A549 (cell line): Measurements from ENCODE around the gene NKX2-8. TPM values are rescaled to one million over a fixed set of nuclear protein-coding genes. Genes with fewer than 3 reads are reported as not detected.
A peak's percentile ranks its signal among the peaks of the same experiment; 100 is the strongest.

Source experiments
- ATAC-seq, 2 experiments: fragments of 200-7000 bp in 1 of 2; fragments of >200 bp in 1 of 2; cut with Nextera tagmentation in 1 of 2; cut with Tn5 transposase in 1 of 2; 3 replicates each; pipeline versions ENCODE4 v1.8.0 to v1.9.1; 2018 to 2020; ENCODE audit warnings: mild to moderate bottlenecking in 1 of 2, moderate library complexity in 1 of 2
- CTCF ChIA-PET: fragments of 300-600 bp; sonication (Branson Sonifier 250); formaldehyde crosslinking; extraction: SDS; loops from one replicate; lab custom pipeline; 2021; ENCODE audit warnings: antibody characterized with exemption, inconsistent platforms; lab: Yijun Ruan, JAX
- POLR2A ChIA-PET: fragments of 350-600 bp; formaldehyde crosslinking; extraction: SDS; loops from one replicate; lab custom pipeline; 2021; ENCODE audit warnings: antibody characterized with exemption, inconsistent platforms; lab: Yijun Ruan, JAX
- DNase-seq, 2 experiments: peaks; one replicate each; pipeline versions ENCODE4 v3.0.0 to v3.0.0-alpha.2; 2011 to 2016; ENCODE audit warnings: low read depth in 1 of 2, low spot score in 1 of 2
- FAIRE-seq: peaks from 2 replicates; lab custom pipeline; 2011; peaks lifted over from hg19 to GRCh38; lab: Jason Lieb, UNC
- H3K27ac ChIP-seq, 2 experiments: fragments of >200 bp; sonication (Bioruptor Twin); formaldehyde crosslinking; 3 replicates each; pipeline ENCODE4 v1.5.1; 2016 to 2017
- H3K4me1 ChIP-seq: fragments of >200 bp; sonication (Bioruptor Twin); formaldehyde crosslinking; 3 replicates; pipeline ENCODE4 v1.6.1; 2016
- H3K4me2 ChIP-seq: fragments of >200 bp; sonication (Bioruptor Twin); formaldehyde crosslinking; 3 replicates; pipeline ENCODE4 v1.6.1; 2016
- H3K4me3 ChIP-seq: fragments of >200 bp; sonication (Bioruptor Twin); formaldehyde crosslinking; 3 replicates; pipeline ENCODE4 v1.5.1; 2016
- H3K9me3 ChIP-seq: fragments of >200 bp; sonication (Bioruptor Twin); formaldehyde crosslinking; 3 replicates; pipeline ENCODE4 v1.6.1; 2016
- BCL3 ChIP-seq: fragments of >200 bp; sonication (Bioruptor Twin); formaldehyde crosslinking; IDR thresholded peaks from 3 replicates; pipeline ENCODE4 v1.6.1; 2016
- BHLHE40 ChIP-seq: IDR thresholded peaks from 2 replicates; pipeline ENCODE4 v1.6.1; 2012; ENCODE audit warnings: low read depth, low read length, inconsistent platforms
- CBX2 ChIP-seq: fragments of 200-600 bp; sonication (generic); IDR thresholded peaks from 2 replicates; pipeline ENCODE4 v1.6.1; 2016; ENCODE audit warnings: low read depth, mild to moderate bottlenecking, borderline replicate concordance
- CBX8 ChIP-seq: fragments of 200-600 bp; sonication (generic); IDR thresholded peaks from 2 replicates; pipeline ENCODE4 v1.6.1; 2016
- CEBPB ChIP-seq, 2 experiments: fragments of >200 bp in 1 of 2; sonication (Bioruptor Twin) in 1 of 2; formaldehyde crosslinking in 1 of 2; IDR thresholded peaks; 2 replicates each; pipeline ENCODE4 v1.6.1; 2012 to 2016
- CHD2 ChIP-seq: fragments of 150-350 bp; IDR thresholded peaks from 2 replicates; pipeline ENCODE4 v1.6.1; 2014; ENCODE audit warnings: low read length; ENCODE audit not compliant: partially characterized antibody
- CHD4 ChIP-seq: fragments of 200-600 bp; sonication (generic); IDR thresholded peaks from 2 replicates; pipeline ENCODE4 v1.6.1; 2016; ENCODE audit warnings: antibody characterized with exemption, mild to moderate bottlenecking, borderline replicate concordance
- CTCF ChIP-seq: fragments of >200 bp; sonication (Bioruptor Twin); formaldehyde crosslinking; IDR thresholded peaks from 3 replicates; pipeline ENCODE4 v1.5.1; 2016
- E2F6 ChIP-seq: IDR thresholded peaks from 2 replicates; pipeline ENCODE4 v1.6.1; 2012; ENCODE audit warnings: low read depth, borderline replicate concordance
- EHF ChIP-seq: fragments of 250-450 bp; sonication (Bioruptor Pico); IDR thresholded peaks from 2 replicates; pipeline ENCODE4 v1.5.0; 2020; ENCODE audit warnings: mild to moderate bottlenecking
- ELK1 ChIP-seq: fragments of 150-350 bp; IDR thresholded peaks from 2 replicates; pipeline ENCODE4 v1.6.1; 2014; ENCODE audit warnings: low read depth, mild to moderate bottlenecking, low read length
- EP300 ChIP-seq, 2 experiments: fragments of >200 bp; sonication (Bioruptor Twin); formaldehyde crosslinking; IDR thresholded peaks; 2 replicates in 1 of 2; 3 replicates in 1 of 2; pipeline ENCODE4 v1.6.1; 2016 to 2017
- ESRRA ChIP-seq: fragments of 150-350 bp; IDR thresholded peaks from 2 replicates; pipeline ENCODE4 v1.6.1; 2014; ENCODE audit warnings: mild to moderate bottlenecking, low read length, borderline replicate concordance
- HES2 ChIP-seq: fragments of >200 bp; sonication (Bioruptor Twin); formaldehyde crosslinking; IDR thresholded peaks from 2 replicates; pipeline ENCODE4 v1.6.1; 2016
- HEYL ChIP-seq: fragments of 250-450 bp; sonication (Bioruptor Pico); IDR thresholded peaks from 2 replicates; pipeline ENCODE4 v1.8.0; 2021; ENCODE audit warnings: mild to moderate bottlenecking, moderate library complexity
- HMGXB4 ChIP-seq: fragments of 250-450 bp; sonication (Bioruptor Pico); IDR thresholded peaks from 2 replicates; pipeline ENCODE4 v1.5.0; 2021; ENCODE audit warnings: mild to moderate bottlenecking, moderate library complexity, borderline replicate concordance
- HOXB13 ChIP-seq: fragments of 250-450 bp; sonication (Bioruptor Pico); IDR thresholded peaks from 2 replicates; pipeline ENCODE4 v1.5.0; 2020; ENCODE audit warnings: low read depth, mild to moderate bottlenecking, moderate library complexity
- JUNB ChIP-seq: fragments of >200 bp; sonication (Bioruptor Twin); formaldehyde crosslinking; IDR thresholded peaks from 2 replicates; pipeline ENCODE4 v1.6.1; 2016
- KDM1A ChIP-seq: fragments of 200-600 bp; sonication (generic); IDR thresholded peaks from 2 replicates; pipeline ENCODE4 v1.6.1; 2016; ENCODE audit warnings: low read depth, mild to moderate bottlenecking
- NFE2L2 ChIP-seq: fragments of 150-350 bp; conservative IDR thresholded peaks from 2 replicates; pipeline ENCODE4 v1.6.1; 2014; ENCODE audit warnings: low read length
- NR3C1 ChIP-seq: fragments of >200 bp; sonication (Bioruptor Twin); formaldehyde crosslinking; IDR thresholded peaks from 3 replicates; pipeline ENCODE4 v1.6.1; 2017
- POLR2A ChIP-seq: IDR thresholded peaks from 2 replicates; pipeline ENCODE4 v1.6.1; 2012; ENCODE audit warnings: mild to moderate bottlenecking, low read length
- RAD21 ChIP-seq, 2 experiments: fragments of >200 bp in 1 of 2; sonication (Bioruptor Twin) in 1 of 2; formaldehyde crosslinking in 1 of 2; IDR thresholded peaks in 1 of 2; conservative IDR thresholded peaks in 1 of 2; 2 replicates in 1 of 2; 3 replicates in 1 of 2; pipeline ENCODE4 v1.6.1; 2012 to 2018; ENCODE audit warnings: inconsistent platforms in 1 of 2
- RARB ChIP-seq: fragments of 250-450 bp; sonication (Bioruptor Pico); IDR thresholded peaks from 2 replicates; pipeline ENCODE4 v1.8.0; 2021; ENCODE audit warnings: mild to moderate bottlenecking, moderate library complexity
- RCOR1 ChIP-seq: fragments of 150-350 bp; IDR thresholded peaks from 2 replicates; pipeline ENCODE4 v1.6.1; 2014; ENCODE audit warnings: antibody characterized with exemption, low read length, low read depth
- RFX5 ChIP-seq: fragments of 450-650 bp; IDR thresholded peaks from 2 replicates; pipeline ENCODE4 v1.7.1; 2014; ENCODE audit warnings: antibody characterized with exemption, mild to moderate bottlenecking, moderate library complexity
- RNF2 ChIP-seq: fragments of 200-600 bp; sonication (generic); IDR thresholded peaks from 2 replicates; pipeline ENCODE4 v1.6.1; 2016; ENCODE audit warnings: low read depth, mild to moderate bottlenecking, antibody characterized with exemption, moderate library complexity, borderline replicate concordance
- ZC3H11A ChIP-seq: fragments of 450-650 bp; IDR thresholded peaks from 2 replicates; pipeline ENCODE4 v1.6.1; 2014; ENCODE audit warnings: antibody characterized with exemption, mild to moderate bottlenecking
- ZSCAN20 ChIP-seq: fragments of 250-450 bp; sonication (Bioruptor Pico); IDR thresholded peaks from 2 replicates; pipeline ENCODE4 v1.8.0; 2022; ENCODE audit warnings: mild to moderate bottlenecking, moderate library complexity
- WGBS: methylation state at CpG from one replicate; pipeline ENCODE4 v1.1.6; 2017; ENCODE audit errors: missing lambda C conversion rate; 5-methylcytosine and 5-hydroxymethylcytosine counted together
- polyA plus RNA-seq, 4 experiments: library from polyadenylated mRNA; depleted of rRNA in 3 of 4; stranded (reverse); fragments of >200 nt; fragmentation: RNase III in 1 of 4; extraction: RNeasy Plus Mini Kit Qiagen cat#74134 plus additional on column Dnase treatment in 1 of 4; gene quantifications; 2 replicates in 3 of 4; 3 replicates in 1 of 4; pipeline ENCODE4 v1.2.3, GENCODE V29; 2011 to 2017

The NKX2-8 gene
- polyA plus RNA-seq, 2 of the 4 experiments (the other 2 are of a cell fraction), result 0.58 to 0.68 TPM

GRCh38 chr14:36617824-36618223, 35.4 kb upstream of the NKX2-8 start:
- ChIA-PET POLR2A (no interaction called here), CTCF (interaction anchor here (0.7 to 2.6 kb wide), 4 partner anchors 9 to 64 kb away, joined by 3 to 10 read pairs (median 6); no protein-coding TSS in a partner anchor)
- no peak for FAIRE-seq
- no peak for DNase-seq
- TF ChIP-seq CBX2, result no peak
- no peak for TF ChIP-seq CTCF
- no peak for TF ChIP-seq RAD21 (conservative IDR thresholded peaks at IDR 0.05 in 1 of 2, IDR thresholded peaks at IDR 0.05 in 1 of 2)
- no peak for TF ChIP-seq EHF (CRISPR knock-in tag)
- TF ChIP-seq E2F6, result no peak
- no peak for TF ChIP-seq HMGXB4 (CRISPR knock-in tag)
- no peak for TF ChIP-seq ZC3H11A
- TF ChIP-seq POLR2A, result no peak
- no peak for TF ChIP-seq JUNB
- no peak for TF ChIP-seq ELK1
- TF ChIP-seq EP300 (IDR thresholded peaks at IDR 0.05), result no peak
- no peak for TF ChIP-seq RCOR1
- no peak for TF ChIP-seq RARB (CRISPR knock-in tag)
- no peak for TF ChIP-seq BHLHE40
- Histone ChIP-seq H3K4me1 (no peaks in the 10 kb centered on the region), H3K4me3 (no peak overlapping the region), H3K9me3 (no peaks in the 10 kb centered on the region), H3K27ac (no peak overlapping the region), H3K4me2 (no peak overlapping the region)
- WGBS, result 45% methylated on average over 5 of the region's 5 CpGs
- ATAC-seq, result 0 out of 6 replicates have a peak, but pooled peaks of 1 of the 2 experiments have one; percentile 24

- TF ChIP-seq HMGXB4 (CRISPR knock-in tag) (no peak), ZSCAN20 (CRISPR knock-in tag) (no peak), NR3C1 (no peak), POLR2A (no peak), RFX5 (no peak), ZC3H11A (no peak), CEBPB (IDR thresholded peaks at IDR 0.05) (no peak), ESRRA (no peak), KDM1A (no peak), CBX8 (no peak), CHD2 (no peak), NFE2L2 (no peak), RNF2 (no peak), HES2 (no peak), HEYL (CRISPR knock-in tag) (no peak), CHD4 (no peak), HOXB13 (CRISPR knock-in tag) (no peak), BCL3 (no peak)
- TF ChIP-seq, all 56 proteins: peak for 0
- DNase-seq (no peak), ATAC-seq (peak; percentile 32 to 52; a peak in 1 of 6 replicates), FAIRE-seq (no peak)
- ChIA-PET CTCF (interaction anchor here (0.6 to 5.5 kb wide), 40 partner anchors 8 to 1031 kb away, joined by 3 to 112 read pairs (median 4); partner anchors contain the start of gene SLC25A21), POLR2A (interaction anchor here (0.8 kb wide), 1 partner anchor 23 kb away, joined by 5 read pairs; the partner anchor contains the start of gene NKX2-8)
- Histone ChIP-seq H3K9me3 (no peaks in the 10 kb centered on the region), H3K4me2 (no peak overlapping the region), H3K4me1 (0 out of 3 replicates have a peak, but pooled peaks cover 3% of the 10 kb centered on the region), H3K27ac (no peak overlapping the region), H3K4me3 (no peak overlapping the region)
- WGBS, result 8% methylated on average over 1 of the region's 1 CpG
Measured at GRCh38 chr14:36605506-36605857, 23.1 kb upstream of the NKX2-8 start.
